ENCODE data around the gene CALCR.

The CALCR gene

DNA sequence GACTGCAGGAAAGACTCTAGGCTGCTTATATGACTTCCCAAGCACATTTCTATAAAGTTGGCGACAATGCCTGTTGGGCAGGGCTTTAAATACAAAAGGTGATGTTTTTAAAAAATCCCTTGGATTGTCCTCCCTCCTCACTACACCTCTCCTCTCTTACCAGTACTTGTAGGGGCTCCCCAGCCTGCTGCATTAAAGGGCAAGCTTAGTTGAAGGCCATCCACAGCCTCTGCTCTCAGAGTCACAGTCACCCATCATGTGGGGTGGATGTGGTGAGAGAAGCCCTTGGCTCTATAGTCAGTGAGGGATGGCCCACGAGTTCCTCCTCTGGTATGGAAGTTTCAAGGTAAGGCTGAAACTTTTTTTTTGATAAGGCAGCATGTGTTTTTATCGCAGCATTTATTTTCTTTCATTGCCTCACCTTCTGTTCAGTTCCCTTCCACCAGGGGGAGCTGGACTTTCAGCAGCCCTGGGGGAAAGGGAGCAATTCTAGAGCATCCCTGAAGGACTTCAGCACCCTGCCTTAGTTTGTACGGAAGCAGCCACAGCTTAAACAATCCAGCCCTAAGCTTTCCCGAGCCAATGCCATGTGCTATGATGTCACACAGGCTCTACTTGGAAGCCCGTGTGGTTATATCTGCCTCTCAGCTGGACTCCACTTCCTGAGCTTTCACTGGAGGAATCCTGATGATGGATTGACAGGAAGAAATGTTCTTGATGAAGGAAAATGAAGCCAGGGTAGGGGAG, 131.9 kb downstream of the CALCR start:
- Histone ChIP-seq H3K9me2 (ENCODE audit: low read depth, low read length) (no peaks in the 10 kb centered on the region), H3K4me3 (ENCODE audit: low read depth, low read length, poor library complexity, severe bottlenecking) (no peak overlapping the region), H3F3A (ENCODE audit: insufficient read depth, low read length) (no peaks in the 10 kb centered on the region), H3K4me1 (ENCODE audit: insufficient read depth, low read length, severe bottlenecking) (no peaks in the 10 kb centered on the region), H3K9me3 (ENCODE audit: low read length) (no peaks in the 10 kb centered on the region), H3K4me2 (ENCODE audit: low read length) (no peak overlapping the region), H3K36me3 (ENCODE audit: insufficient read depth, low read length) (no peaks in the 10 kb centered on the region), H3K27me3 (ENCODE audit: insufficient read depth, low read length) (no peaks in the 10 kb centered on the region; the same call in 1 of the 2 replicates), H2AFZ (ENCODE audit: low read length) (no peak overlapping the region), H3K9ac (ENCODE audit: low read length) (no peak overlapping the region), H4K20me1 (ENCODE audit: insufficient read depth, low read length) (no peaks in the 10 kb centered on the region), H3K79me2 (ENCODE audit: insufficient read depth, low read length) (no peaks in the 10 kb centered on the region), H3K27ac (ENCODE audit: low read depth, low read length, poor library complexity, severe bottlenecking) (no peak overlapping the region)
- TF ChIP-seq, protein P1, sequence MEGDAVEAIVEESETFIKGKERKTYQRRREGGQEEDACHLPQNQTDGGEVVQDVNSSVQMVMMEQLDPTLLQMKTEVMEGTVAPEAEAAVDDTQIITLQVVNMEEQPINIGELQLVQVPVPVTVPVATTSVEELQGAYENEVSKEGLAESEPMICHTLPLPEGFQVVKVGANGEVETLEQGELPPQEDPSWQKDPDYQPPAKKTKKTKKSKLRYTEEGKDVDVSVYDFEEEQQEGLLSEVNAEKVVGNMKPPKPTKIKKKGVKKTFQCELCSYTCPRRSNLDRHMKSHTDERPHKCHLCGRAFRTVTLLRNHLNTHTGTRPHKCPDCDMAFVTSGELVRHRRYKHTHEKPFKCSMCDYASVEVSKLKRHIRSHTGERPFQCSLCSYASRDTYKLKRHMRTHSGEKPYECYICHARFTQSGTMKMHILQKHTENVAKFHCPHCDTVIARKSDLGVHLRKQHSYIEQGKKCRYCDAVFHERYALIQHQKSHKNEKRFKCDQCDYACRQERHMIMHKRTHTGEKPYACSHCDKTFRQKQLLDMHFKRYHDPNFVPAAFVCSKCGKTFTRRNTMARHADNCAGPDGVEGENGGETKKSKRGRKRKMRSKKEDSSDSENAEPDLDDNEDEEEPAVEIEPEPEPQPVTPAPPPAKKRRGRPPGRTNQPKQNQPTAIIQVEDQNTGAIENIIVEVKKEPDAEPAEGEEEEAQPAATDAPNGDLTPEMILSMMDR (IDR thresholded peaks at IDR 0.05; ENCODE audit: low read length) = peak; percentile 96
- no peak for TF ChIP-seq EZH2 (IDR thresholded peaks at IDR 0.05; ENCODE audit: borderline replicate concordance, low read length)

DNA sequence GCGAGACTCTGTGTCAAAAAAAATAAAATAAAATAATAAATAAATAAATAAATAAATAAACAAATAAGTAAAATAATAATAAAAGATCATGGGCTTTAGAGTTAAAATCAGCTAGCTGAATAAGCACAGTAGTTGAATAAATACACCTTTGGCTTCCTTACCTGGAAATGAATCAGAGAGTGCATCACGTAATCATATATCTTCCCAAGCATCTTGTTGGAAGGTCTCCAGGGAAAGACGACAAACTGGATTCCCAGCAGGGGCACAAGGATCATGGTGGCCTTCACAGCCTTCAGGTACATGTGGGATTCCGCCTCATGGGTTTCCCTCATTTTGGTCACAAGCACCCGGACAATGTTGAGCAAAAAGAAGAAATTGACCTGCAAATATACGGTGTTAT, 138.7 kb downstream of the CALCR start:
- no peaks in the 10 kb centered on the region for H3K9me3 ChIP-seq (ENCODE audit: low read length)
- H3K9me2 ChIP-seq (ENCODE audit: low read depth, low read length) = no peaks in the 10 kb centered on the region
- H3K27me3 ChIP-seq (ENCODE audit: insufficient read depth, low read length) = no peaks in the 10 kb centered on the region
- no peaks in the 10 kb centered on the region for H4K20me1 ChIP-seq (ENCODE audit: insufficient read depth, low read length)
- peaks cover 8% of the 10 kb centered on the region for H3K4me1 ChIP-seq (ENCODE audit: insufficient read depth, low read length, severe bottlenecking)
- no peak overlapping the region for H2AFZ ChIP-seq (ENCODE audit: low read length)
- no peaks in the 10 kb centered on the region for H3K36me3 ChIP-seq (ENCODE audit: insufficient read depth, low read length)
- no peak overlapping the region for H3K27ac ChIP-seq (ENCODE audit: low read depth, low read length, poor library complexity, severe bottlenecking)
- H3K79me2 ChIP-seq (ENCODE audit: insufficient read depth, low read length) = no peaks in the 10 kb centered on the region
- TF ChIP-seq, protein P1 (IDR thresholded peaks at IDR 0.05; ENCODE audit: low read length) = no peak
- no peak for TF ChIP-seq EZH2 (IDR thresholded peaks at IDR 0.05; ENCODE audit: borderline replicate concordance, low read length)
- H3K4me3 ChIP-seq (ENCODE audit: low read depth, low read length, poor library complexity, severe bottlenecking) = no peak overlapping the region
- H3F3A ChIP-seq (ENCODE audit: insufficient read depth, low read length) = no peaks in the 10 kb centered on the region
- no peak overlapping the region for H3K9ac ChIP-seq (ENCODE audit: low read length)
- H3K4me2 ChIP-seq (ENCODE audit: low read length) = no peak overlapping the region

DNA sequence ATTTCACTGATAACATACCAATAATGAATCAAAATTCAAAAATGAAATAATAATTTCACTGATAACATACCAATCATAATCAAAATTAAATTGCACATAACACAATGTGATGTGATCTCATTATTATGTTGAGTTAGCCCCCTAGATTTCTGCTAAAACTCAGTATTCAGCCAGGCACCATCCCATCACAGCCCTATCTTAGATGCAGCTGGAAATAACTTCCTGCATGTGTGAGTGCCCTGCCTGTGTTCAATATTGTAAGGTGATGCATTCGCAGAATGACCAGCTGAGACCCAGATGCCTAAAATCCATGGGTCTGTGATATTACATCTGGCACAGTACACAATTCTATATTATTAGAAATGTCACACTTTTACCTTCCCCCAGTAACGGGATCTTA, 142.4 kb downstream of the CALCR start:
- H3K27ac ChIP-seq (ENCODE audit: low read depth, low read length, poor library complexity, severe bottlenecking) = no peak overlapping the region
- H4K20me1 ChIP-seq (ENCODE audit: insufficient read depth, low read length) = no peaks in the 10 kb centered on the region
- no peaks in the 10 kb centered on the region for H3F3A ChIP-seq (ENCODE audit: insufficient read depth, low read length)
- no peaks in the 10 kb centered on the region for H3K36me3 ChIP-seq (ENCODE audit: insufficient read depth, low read length)
- H3K79me2 ChIP-seq (ENCODE audit: insufficient read depth, low read length) = no peaks in the 10 kb centered on the region
- no peaks in the 10 kb centered on the region for H3K9me2 ChIP-seq (ENCODE audit: low read depth, low read length)
- TF ChIP-seq, protein P1 (IDR thresholded peaks at IDR 0.05; ENCODE audit: low read length) = no peak
- TF ChIP-seq EZH2 (IDR thresholded peaks at IDR 0.05; ENCODE audit: borderline replicate concordance, low read length) = no peak
- peaks cover 17% of the 10 kb centered on the region for H3K4me1 ChIP-seq (ENCODE audit: insufficient read depth, low read length, severe bottlenecking)
- no peak overlapping the region for H3K4me3 ChIP-seq (ENCODE audit: low read depth, low read length, poor library complexity, severe bottlenecking)
- no peak overlapping the region for H2AFZ ChIP-seq (ENCODE audit: low read length)
- H3K9me3 ChIP-seq (ENCODE audit: low read length) = no peaks in the 10 kb centered on the region
- H3K27me3 ChIP-seq (ENCODE audit: insufficient read depth, low read length) = no peaks in the 10 kb centered on the region
- no peak overlapping the region for H3K4me2 ChIP-seq (ENCODE audit: low read length)
- no peak overlapping the region for H3K9ac ChIP-seq (ENCODE audit: low read length)

All from OCI-LY1 (cell line).